Measurements from ENCODE around the gene DHX15.
"Not testable (repeated sequence)": the region's sequence is repeated elsewhere in the genome, so short reads cannot be mapped to it uniquely, and the experiment has no call there.

DHX15 gene

GRCh38 chr4:24550441-24551175 lies 33.7 kb downstream of the DHX15 start:
- DNase-seq (ENCODE audit: extremely low read depth in 1 of 2, low read depth in 1 of 2), result no peak

- no peak for DNase-seq (ENCODE audit: extremely low read depth in 1 of 2, low read depth in 1 of 2)
These were observed 36.4 kb downstream of the DHX15 start for GRCh38 chr4:24547979-24548378.

GRCh38 chr4:24544208-24544988 lies 40.0 kb downstream of the DHX15 start:
- DNase-seq (ENCODE audit: extremely low read depth in 1 of 2, low read depth in 1 of 2), result no peak

- no peak for DNase-seq (ENCODE audit: extremely low read depth in 1 of 2, low read depth in 1 of 2)
These were observed 47.3 kb downstream of the DHX15 start for GRCh38 chr4:24537025-24537424.

GRCh38 chr4:24535399-24535798 lies 49.0 kb downstream of the DHX15 start:
- no peak for DNase-seq (ENCODE audit: extremely low read depth in 1 of 2, low read depth in 1 of 2)

GRCh38 chr4:24533364-24533763 lies 51.0 kb downstream of the DHX15 start:
- no peak for DNase-seq (ENCODE audit: extremely low read depth in 1 of 2, low read depth in 1 of 2)

- DNase-seq (ENCODE audit: extremely low read depth in 1 of 2, low read depth in 1 of 2), result no peak
These were observed 54.8 kb downstream of the DHX15 start for GRCh38 chr4:24529555-24529954.

- DNase-seq (ENCODE audit: extremely low read depth in 1 of 2, low read depth in 1 of 2), result no peak
These were observed 57.0 kb downstream of the DHX15 start for GRCh38 chr4:24527371-24527770.

- DNase-seq (ENCODE audit: extremely low read depth in 1 of 2, low read depth in 1 of 2), result no peak
These were observed 62.8 kb downstream of the DHX15 start for GRCh38 chr4:24521544-24521943.

GRCh38 chr4:24519649-24520048 lies 64.7 kb downstream of the DHX15 start:
- DNase-seq (ENCODE audit: extremely low read depth in 1 of 2, low read depth in 1 of 2), result no peak

GRCh38 chr4:24517676-24518075 lies 66.7 kb downstream of the DHX15 start:
- no peak for DNase-seq (ENCODE audit: extremely low read depth in 1 of 2, low read depth in 1 of 2)

GRCh38 chr4:24516926-24517325 lies 67.4 kb downstream of the DHX15 start:
- no peak for DNase-seq (ENCODE audit: extremely low read depth in 1 of 2, low read depth in 1 of 2)

- no peak for DNase-seq (ENCODE audit: extremely low read depth in 1 of 2, low read depth in 1 of 2)
These were observed 68.7 kb downstream of the DHX15 start for GRCh38 chr4:24515698-24516097.

- DNase-seq (ENCODE audit: extremely low read depth in 1 of 2, low read depth in 1 of 2), result no peak
These were observed 69.5 kb downstream of the DHX15 start for GRCh38 chr4:24514808-24515207.

GRCh38 chr4:24513718-24514117 lies 70.6 kb downstream of the DHX15 start:
- DNase-seq (ENCODE audit: extremely low read depth in 1 of 2, low read depth in 1 of 2), result no peak

- DNase-seq (ENCODE audit: extremely low read depth in 1 of 2, low read depth in 1 of 2), result no peak
These were observed 72.8 kb downstream of the DHX15 start for GRCh38 chr4:24511371-24512063.

GRCh38 chr4:24510091-24510490 lies 74.3 kb downstream of the DHX15 start:
- DNase-seq (ENCODE audit: extremely low read depth in 1 of 2, low read depth in 1 of 2), result no peak

GRCh38 chr4:24508541-24508940 lies 75.8 kb downstream of the DHX15 start:
- DNase-seq (ENCODE audit: extremely low read depth in 1 of 2, low read depth in 1 of 2), result no peak

GRCh38 chr4:24507439-24507838 lies 76.9 kb downstream of the DHX15 start:
- no peak for DNase-seq (ENCODE audit: extremely low read depth in 1 of 2, low read depth in 1 of 2)

- not testable (repeated sequence) for DNase-seq (ENCODE audit: extremely low read depth in 1 of 2, low read depth in 1 of 2)
These were observed 81.3 kb downstream of the DHX15 start for GRCh38 chr4:24503090-24503489.

GRCh38 chr4:24497221-24497620 lies 87.1 kb downstream of the DHX15 start:
- no peak for DNase-seq (ENCODE audit: extremely low read depth in 1 of 2, low read depth in 1 of 2)

GRCh38 chr4:24496597-24496996 lies 87.8 kb downstream of the DHX15 start:
- DNase-seq (ENCODE audit: extremely low read depth in 1 of 2, low read depth in 1 of 2), result no peak
